Measurements from ENCODE around the gene B3GALT5. TPM values are rescaled to one million over a fixed set of nuclear protein-coding genes. Genes with fewer than 3 reads are reported as not detected.
"Not testable (repeated sequence)": the region's sequence is repeated elsewhere in the genome, so short reads cannot be mapped to it uniquely, and the experiment has no call there.

B3GALT5 gene
- total and polyA plus RNA-seq, 2 of the 4 experiments (the other 2 are of a cell fraction) = 0.05 to 0.18 TPM

DNA sequence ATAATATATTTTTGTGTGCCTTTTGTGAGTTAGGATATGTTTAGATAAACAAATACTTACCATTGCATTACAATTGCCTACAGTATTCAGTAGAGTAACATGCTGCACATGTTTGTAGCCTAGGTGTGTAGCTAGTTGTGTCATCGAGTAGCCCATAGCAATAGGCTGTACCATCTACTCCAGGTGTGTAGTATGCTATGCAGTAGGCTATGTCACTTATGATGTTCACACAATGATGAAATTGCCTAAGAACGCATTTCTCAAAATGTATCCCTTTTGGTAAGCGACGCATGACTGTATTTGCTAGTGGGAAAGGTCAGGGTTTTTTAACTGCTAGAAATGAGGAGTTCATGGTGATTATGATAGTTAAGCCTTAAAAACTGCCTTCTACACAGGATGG is 30.0 kb upstream of the B3GALT5 start:
- no peak overlapping the region for H3K4me3 ChIP-seq (ENCODE audit: insufficient read depth, low read depth, low read length)

GRCh38 chr21:39583586-39583985 is 29.2 kb upstream of the B3GALT5 start:
- dilution Hi-C loops (cut with HindIII; ENCODE audit: low sequenced_read_pairs, unreplicated experiment); CTCF ChIA-PET; H4K5ac ChIP-seq (ENCODE audit: low read depth, low read length); H3K79me1 ChIP-seq (ENCODE audit: low read depth in 1 of 2, low read length in 2 of 2); H3K9me3 ChIP-seq (ENCODE audit: control insufficient read depth, insufficient read depth, low read length); H4K8ac ChIP-seq (ENCODE audit: low read depth in 2 of 2, low read length in 2 of 2); POLR2A ChIA-PET (ENCODE audit: unreplicated experiment); H2AFZ ChIP-seq (replicated peaks; ENCODE audit: low read length, poor library complexity); H3K27me3 ChIP-seq (ENCODE audit: control insufficient read depth, insufficient read depth, low read length); H3K56ac ChIP-seq (ENCODE audit: extremely low read depth, insufficient read depth, low read length); H2AK9ac ChIP-seq (replicated peaks; ENCODE audit: low read depth, low read length, poor library complexity); H2AK5ac ChIP-seq (ENCODE audit: low read depth, low read length); H2BK5ac ChIP-seq (ENCODE audit: low read depth, low read length, poor library complexity, severe bottlenecking); in situ Hi-C loops (cut with MboI; ENCODE audit: low sequenced_read_pairs); H3K4me2 ChIP-seq (ENCODE audit: low read depth, low read length); BruUV-seq (replicated peaks); DNase-seq; H2BK15ac ChIP-seq (ENCODE audit: low read depth, low read length); H3K9ac ChIP-seq (ENCODE audit: low read depth, low read length); H3K4me1 ChIP-seq (ENCODE audit: control insufficient read depth, insufficient read depth, low read length); H3K4me3 ChIP-seq (ENCODE audit: insufficient read depth, low read depth, low read length); H4K20me1 ChIP-seq (ENCODE audit: insufficient read depth, low read length); ATAC-seq (ENCODE audit: low read depth); H2BK120ac ChIP-seq (ENCODE audit: low read depth, low read length); H2BK20ac ChIP-seq (ENCODE audit: low read depth, low read length); H3K4ac ChIP-seq (ENCODE audit: low read depth, low read length); H4K91ac ChIP-seq (ENCODE audit: insufficient read depth, low read depth, low read length); H3K18ac ChIP-seq (ENCODE audit: low read depth, low read length); H3K9me1 ChIP-seq (ENCODE audit: insufficient read depth, low read length); H3K27ac ChIP-seq (ENCODE audit: insufficient read depth, low read length); H3K36me3 ChIP-seq (ENCODE audit: control insufficient read depth, insufficient read depth, low read length); intact Hi-C loops (cut with micrococcal nuclease); H3K23ac ChIP-seq (ENCODE audit: low read depth, low read length); H3K14ac ChIP-seq (replicated peaks; ENCODE audit: low read depth, low read length): not testable (repeated sequence)
- no CpG with 5 or more reads among the region's 2 CpGs for WGBS, 2 experiments (ENCODE audit: extremely low coverage in 2 of 2, insufficient read length in 1 of 2)

More for the DNA sequence above, 30.0 kb upstream of the B3GALT5 start:
- H2BK15ac ChIP-seq (ENCODE audit: low read depth, low read length) = no peak overlapping the region
- no peak overlapping the region for H2AFZ ChIP-seq (replicated peaks; ENCODE audit: low read length, poor library complexity)
- H3K23ac ChIP-seq (ENCODE audit: low read depth, low read length) = no peak overlapping the region
- no peaks in the 10 kb centered on the region for H3K9me3 ChIP-seq (ENCODE audit: control insufficient read depth, insufficient read depth, low read length)
- no peak overlapping the region for H2BK5ac ChIP-seq (ENCODE audit: low read depth, low read length, poor library complexity, severe bottlenecking)
- ChIA-PET POLR2A (ENCODE audit: unreplicated experiment) (no interaction called here), CTCF (no interaction called here)
- no peak overlapping the region for H3K4ac ChIP-seq (ENCODE audit: low read depth, low read length)
- H3K4me2 ChIP-seq (ENCODE audit: low read depth, low read length) = no peak overlapping the region
- no peak overlapping the region for H4K91ac ChIP-seq (ENCODE audit: insufficient read depth, low read depth, low read length)
- DNase-seq (no peak), ATAC-seq (ENCODE audit: low read depth) (no peak)
- no peak overlapping the region for H2BK120ac ChIP-seq (ENCODE audit: low read depth, low read length)
- no peaks in the 10 kb centered on the region for H3K9me1 ChIP-seq (ENCODE audit: insufficient read depth, low read length)
- no peak overlapping the region for H3K14ac ChIP-seq (replicated peaks; ENCODE audit: low read depth, low read length)
- no peak for TF ChIP-seq BHLHE40 (IDR thresholded peaks at IDR 0.05; ENCODE audit: low read depth, low read length)
- no peak for TF ChIP-seq SMC3 (IDR thresholded peaks at IDR 0.05; ENCODE audit: low read depth, low read length)
- no peak for TF ChIP-seq NFE2L2 (IDR thresholded peaks at IDR 0.05; ENCODE audit: low read depth, low read length)
- TF ChIP-seq CHD1 (IDR thresholded peaks at IDR 0.05; ENCODE audit: low read depth, low read length) = no peak
- no peak for TF ChIP-seq FOS (IDR thresholded peaks at IDR 0.05; ENCODE audit: low read depth, low read length)
- TF ChIP-seq RFX5 (IDR thresholded peaks at IDR 0.05; ENCODE audit: low read depth, low read length) = no peak
- TF ChIP-seq, protein P1, sequence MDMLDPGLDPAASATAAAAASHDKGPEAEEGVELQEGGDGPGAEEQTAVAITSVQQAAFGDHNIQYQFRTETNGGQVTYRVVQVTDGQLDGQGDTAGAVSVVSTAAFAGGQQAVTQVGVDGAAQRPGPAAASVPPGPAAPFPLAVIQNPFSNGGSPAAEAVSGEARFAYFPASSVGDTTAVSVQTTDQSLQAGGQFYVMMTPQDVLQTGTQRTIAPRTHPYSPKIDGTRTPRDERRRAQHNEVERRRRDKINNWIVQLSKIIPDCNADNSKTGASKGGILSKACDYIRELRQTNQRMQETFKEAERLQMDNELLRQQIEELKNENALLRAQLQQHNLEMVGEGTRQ (IDR thresholded peaks at IDR 0.05; ENCODE audit: low read depth, low read length) = no peak
- TF ChIP-seq MAFK (IDR thresholded peaks at IDR 0.05; ENCODE audit: low read depth, low read length) = no peak
- no peak overlapping the region for H3K18ac ChIP-seq (ENCODE audit: low read depth, low read length)
- dilution Hi-C loops (cut with HindIII; ENCODE audit: low sequenced_read_pairs, unreplicated experiment) (no loop called here), intact Hi-C loops (cut with micrococcal nuclease) (no loop called here), in situ Hi-C loops (cut with MboI; ENCODE audit: low sequenced_read_pairs) (no loop called here)
- no peak overlapping the region for H3K9ac ChIP-seq (ENCODE audit: low read depth, low read length)
- H2AK5ac ChIP-seq (ENCODE audit: low read depth, low read length) = no peak overlapping the region
- no TSS peak for BruUV-seq (replicated peaks)
- H2AK9ac ChIP-seq (replicated peaks; ENCODE audit: low read depth, low read length, poor library complexity) = no peak overlapping the region
- H3K36me3 ChIP-seq (ENCODE audit: control insufficient read depth, insufficient read depth, low read length) = no peaks in the 10 kb centered on the region
- H3K56ac ChIP-seq (ENCODE audit: extremely low read depth, insufficient read depth, low read length) = no peak overlapping the region
- H3K4me1 ChIP-seq (ENCODE audit: control insufficient read depth, insufficient read depth, low read length) = no peaks in the 10 kb centered on the region
- H4K5ac ChIP-seq (ENCODE audit: low read depth, low read length) = no peak overlapping the region
- H3K79me1 ChIP-seq (ENCODE audit: low read depth in 1 of 2, low read length in 2 of 2) = no peaks in the 10 kb centered on the region
- H2BK20ac ChIP-seq (ENCODE audit: low read depth, low read length) = no peak overlapping the region
- no peaks in the 10 kb centered on the region for H4K20me1 ChIP-seq (ENCODE audit: insufficient read depth, low read length)
- WGBS, 2 experiments (ENCODE audit: extremely low coverage in 2 of 2, insufficient read length in 1 of 2) = no CpG with 5 or more reads among the region's 4 CpGs
- no peak overlapping the region for H4K8ac ChIP-seq (ENCODE audit: low read depth in 2 of 2, low read length in 2 of 2)
- H3K27me3 ChIP-seq (ENCODE audit: control insufficient read depth, insufficient read depth, low read length) = no peaks in the 10 kb centered on the region
- no peak overlapping the region for H3K27ac ChIP-seq (ENCODE audit: insufficient read depth, low read length)
